ENCODE data around the gene SNTG2.

DNA sequence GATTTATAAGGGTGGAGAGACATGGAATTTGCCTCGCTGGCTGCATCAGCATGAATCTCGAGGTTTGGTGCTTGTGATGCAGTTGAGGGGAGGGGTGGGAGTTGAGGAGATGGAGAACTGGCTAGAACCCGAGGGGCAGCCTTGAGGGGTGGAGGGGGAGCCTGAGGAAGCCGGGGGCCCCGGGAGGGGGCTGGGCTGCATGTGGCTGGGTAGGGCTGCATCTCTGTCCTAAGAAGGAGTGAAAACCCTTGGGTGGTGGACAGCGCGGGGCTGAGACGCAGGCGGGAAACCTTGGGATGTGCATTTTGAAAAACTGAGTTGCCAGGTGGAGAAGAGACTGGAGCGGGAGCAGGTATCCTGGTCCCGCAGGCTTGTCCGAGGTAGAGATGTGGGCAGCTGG is 64.2 kb downstream of the SNTG2 start:
- TF ChIP-seq, protein P1, sequence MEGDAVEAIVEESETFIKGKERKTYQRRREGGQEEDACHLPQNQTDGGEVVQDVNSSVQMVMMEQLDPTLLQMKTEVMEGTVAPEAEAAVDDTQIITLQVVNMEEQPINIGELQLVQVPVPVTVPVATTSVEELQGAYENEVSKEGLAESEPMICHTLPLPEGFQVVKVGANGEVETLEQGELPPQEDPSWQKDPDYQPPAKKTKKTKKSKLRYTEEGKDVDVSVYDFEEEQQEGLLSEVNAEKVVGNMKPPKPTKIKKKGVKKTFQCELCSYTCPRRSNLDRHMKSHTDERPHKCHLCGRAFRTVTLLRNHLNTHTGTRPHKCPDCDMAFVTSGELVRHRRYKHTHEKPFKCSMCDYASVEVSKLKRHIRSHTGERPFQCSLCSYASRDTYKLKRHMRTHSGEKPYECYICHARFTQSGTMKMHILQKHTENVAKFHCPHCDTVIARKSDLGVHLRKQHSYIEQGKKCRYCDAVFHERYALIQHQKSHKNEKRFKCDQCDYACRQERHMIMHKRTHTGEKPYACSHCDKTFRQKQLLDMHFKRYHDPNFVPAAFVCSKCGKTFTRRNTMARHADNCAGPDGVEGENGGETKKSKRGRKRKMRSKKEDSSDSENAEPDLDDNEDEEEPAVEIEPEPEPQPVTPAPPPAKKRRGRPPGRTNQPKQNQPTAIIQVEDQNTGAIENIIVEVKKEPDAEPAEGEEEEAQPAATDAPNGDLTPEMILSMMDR (conservative IDR thresholded peaks at IDR 0.05; ENCODE audit: low read length): no peak
- TF ChIP-seq EZH2phosphoT487 (IDR thresholded peaks at IDR 0.05; ENCODE audit: borderline replicate concordance): no peak
